GM12892 (cell line): ENCODE results near the gene CORO2B.

Experiments used
- POLR2A ChIP-seq: IDR thresholded peaks from 2 replicates; pipeline ENCODE4 v1.6.1; 2011; ENCODE audit warnings: low read depth, low read length, control low read depth
- TAF1 ChIP-seq: IDR thresholded peaks from 2 replicates; pipeline ENCODE4 v1.6.1; 2011; ENCODE audit warnings: low read depth, mild to moderate bottlenecking, control low read depth, low read length, borderline replicate concordance

GRCh38 chr15:68770216-68770615, 191.4 kb downstream of the CORO2B start:
- TF ChIP-seq TAF1 (no peak), POLR2A (no peak)
